SHP77 (cell line): Measurements from ENCODE around the gene GCSAM.

Source experiments
- DNase-seq, 2 experiments: peaks; one replicate each; lab custom pipeline; 2025; lab: John Stamatoyannopoulos, UW

The GCSAM gene

GRCh38 chr3:112072387-112073060, 60.5 kb downstream of the GCSAM start:
- peak in 1 of 2 experiments; percentile 29 for DNase-seq
